Spleen (tissue), 7 donors: ENCODE results near the gene IFFO2.

ENCODE experiments used
- POLR2AphosphoS5 ChIP-seq, 3 donors: sonication (generic); formaldehyde crosslinking; IDR thresholded peaks; one replicate each; pipeline ENCODE4 v1.5.1; 2017; ENCODE audit warnings: antibody characterized with exemption in 3 of 3
- TF ChIP-seq, protein P1 (sequence below), 11 experiments: fragments of 200-600 bp in 7 of 11; fragments of 450-650 bp in 4 of 11; sonication (generic) in 4 of 11; IDR thresholded peaks in 8 of 11; conservative IDR thresholded peaks in 3 of 11; 1 replicate in 7 of 11; 2 replicates in 4 of 11; pipeline versions ENCODE4 v1.4.0 to v1.8.0; 2016 to 2021; ENCODE audit warnings: antibody characterized with exemption in 11 of 11, inconsistent platforms in 4 of 11, mild to moderate bottlenecking in 1 of 11
- donor health status: DM: no; HTN: no; CAD: no; lungs with moderate emphysema.
- donor health status: DM: no; HTN: no; CAD: no.
- donor health status: DM: no; HTN: no; CAD: no.

DNA sequence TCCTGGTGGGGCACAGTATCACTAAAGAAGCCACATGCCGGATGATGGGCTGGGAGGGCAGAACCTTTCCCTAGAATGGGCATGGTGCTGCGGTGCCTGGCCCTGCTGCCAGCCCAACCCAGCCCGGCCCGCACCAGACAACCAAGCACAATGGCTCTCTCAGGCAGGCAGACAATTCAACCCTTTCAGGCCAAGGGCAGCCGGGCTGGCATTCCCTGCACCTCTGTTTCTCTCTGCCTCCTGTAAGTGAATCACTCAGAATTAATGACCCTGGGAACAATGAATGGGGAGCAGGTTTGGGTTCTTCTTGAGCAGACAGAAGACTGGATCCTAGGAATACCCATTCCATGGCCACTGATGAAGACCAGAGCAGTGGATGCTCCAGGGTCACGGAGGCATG is 41.0 kb upstream of the IFFO2 start:
- TF ChIP-seq, protein P1, sequence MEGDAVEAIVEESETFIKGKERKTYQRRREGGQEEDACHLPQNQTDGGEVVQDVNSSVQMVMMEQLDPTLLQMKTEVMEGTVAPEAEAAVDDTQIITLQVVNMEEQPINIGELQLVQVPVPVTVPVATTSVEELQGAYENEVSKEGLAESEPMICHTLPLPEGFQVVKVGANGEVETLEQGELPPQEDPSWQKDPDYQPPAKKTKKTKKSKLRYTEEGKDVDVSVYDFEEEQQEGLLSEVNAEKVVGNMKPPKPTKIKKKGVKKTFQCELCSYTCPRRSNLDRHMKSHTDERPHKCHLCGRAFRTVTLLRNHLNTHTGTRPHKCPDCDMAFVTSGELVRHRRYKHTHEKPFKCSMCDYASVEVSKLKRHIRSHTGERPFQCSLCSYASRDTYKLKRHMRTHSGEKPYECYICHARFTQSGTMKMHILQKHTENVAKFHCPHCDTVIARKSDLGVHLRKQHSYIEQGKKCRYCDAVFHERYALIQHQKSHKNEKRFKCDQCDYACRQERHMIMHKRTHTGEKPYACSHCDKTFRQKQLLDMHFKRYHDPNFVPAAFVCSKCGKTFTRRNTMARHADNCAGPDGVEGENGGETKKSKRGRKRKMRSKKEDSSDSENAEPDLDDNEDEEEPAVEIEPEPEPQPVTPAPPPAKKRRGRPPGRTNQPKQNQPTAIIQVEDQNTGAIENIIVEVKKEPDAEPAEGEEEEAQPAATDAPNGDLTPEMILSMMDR (IDR thresholded peaks at IDR 0.05 in 8 of 11, conservative IDR thresholded peaks at IDR 0.05 in 3 of 11), result no peak
- no peak for TF ChIP-seq POLR2AphosphoS5 (IDR thresholded peaks at IDR 0.05)
